Colonic mucosa (tissue), 4 donors: ENCODE results near the gene PPP1R37. TPM values are rescaled to one million over a fixed set of nuclear protein-coding genes. Genes with fewer than 3 reads are reported as not detected.

Experiments
- DNase-seq: peaks from one replicate; pipeline ENCODE4 v3.0.0-alpha.2; 2020
- H3K27ac ChIP-seq: fragments of 200-600 bp; one replicate; pipeline ENCODE4 v1.8.0; 2021
- H3K27me3 ChIP-seq: fragments of 200-600 bp; one replicate; pipeline ENCODE4 v1.8.0; 2021
- H3K36me3 ChIP-seq: fragments of 200-600 bp; one replicate; pipeline ENCODE4 v1.8.0; 2021
- H3K4me1 ChIP-seq: fragments of 200-600 bp; one replicate; pipeline ENCODE4 v1.8.0; 2021; ENCODE audit warnings: mild to moderate bottlenecking
- H3K4me3 ChIP-seq: fragments of 200-600 bp; one replicate; pipeline ENCODE4 v1.8.0; 2021
- H3K9ac ChIP-seq, 2 donors: one replicate each; pipeline ENCODE4 v1.7.0; 2013; ENCODE audit warnings: control low read depth in 2 of 2, low read depth in 2 of 2, low read length in 2 of 2
- H3K9me3 ChIP-seq: fragments of 200-600 bp; one replicate; pipeline ENCODE4 v1.8.0; 2021
- CTCF ChIP-seq: fragments of 200-600 bp; IDR thresholded peaks from one replicate; pipeline ENCODE4 v1.8.0; 2022; ENCODE audit warnings: antibody characterized with exemption, mild to moderate bottlenecking
- intact Hi-C: fragments of 100-400 bp; cut with DNase I; formaldehyde crosslinking; loops from one replicate; pipeline ENCODE4 v1.14.1; 2022
- total RNA-seq, 2 donors: library from RNA; stranded (reverse); fragmentation: NEBNext Ultra II Directional in 1 of 2; extraction: Animal tissue kit (Norgen Biotek cat#: 25700) in 1 of 2; gene quantifications; one replicate each; pipeline ENCODE4 v1.2.1, GENCODE V29; 2021
- donor health status: healthy.
- donor health status: DM: no; HTN: no; CAD: no.
- donor health status: DM: no; HTN: no; CAD: no.

The PPP1R37 gene
- total RNA-seq, 2 donors from 2014 or later = 28.2 to 46.9 TPM

- Histone ChIP-seq H3K4me3 (no peak overlapping the region), H3K4me1 (peaks cover 22% of the 10 kb centered on the region), H3K36me3 (no peaks in the 10 kb centered on the region), H3K27ac (no peak overlapping the region), H3K9me3 (no peaks in the 10 kb centered on the region), H3K27me3 (peaks cover 31% of the 10 kb centered on the region), H3K9ac (no peak overlapping the region)
- no peak for DNase-seq
- intact Hi-C loops = no loop called here
- no peak for TF ChIP-seq CTCF
Observed at GRCh38 chr19:45156011-45156630, 63.1 kb downstream of the PPP1R37 start.

GRCh38 chr19:45156751-45157150 is 63.8 kb downstream of the PPP1R37 start:
- Histone ChIP-seq H3K9me3 (no peaks in the 10 kb centered on the region), H3K9ac (peak overlapping the region in 1 of 2 donors; percentile 38), H3K4me3 (no peak overlapping the region), H3K36me3 (no peaks in the 10 kb centered on the region), H3K27me3 (peaks cover 31% of the 10 kb centered on the region), H3K4me1 (peaks cover 21% of the 10 kb centered on the region), H3K27ac (no peak overlapping the region)
- peak; percentile 36 for DNase-seq
- intact Hi-C loops = no loop called here
- no peak for TF ChIP-seq CTCF

- no peak overlapping the region for H3K9ac ChIP-seq
- H3K27me3 ChIP-seq = peaks cover 12% of the 10 kb centered on the region
- DNase-seq = no peak
- no peak overlapping the region for H3K27ac ChIP-seq
- no peaks in the 10 kb centered on the region for H3K9me3 ChIP-seq
- H3K4me1 ChIP-seq = peaks cover 2% of the 10 kb centered on the region
- TF ChIP-seq CTCF = no peak
- no peak overlapping the region for H3K4me3 ChIP-seq
- intact Hi-C loops = no loop called here
- H3K36me3 ChIP-seq = no peaks in the 10 kb centered on the region
Observed at GRCh38 chr19:45158503-45159209, 65.7 kb downstream of the PPP1R37 start.

GRCh38 chr19:45159210-45159970 is 66.4 kb downstream of the PPP1R37 start:
- H3K4me3 ChIP-seq = no peak overlapping the region
- peaks cover 6% of the 10 kb centered on the region for H3K27me3 ChIP-seq
- intact Hi-C loops = no loop called here
- H3K9ac ChIP-seq = no peak overlapping the region
- no peaks in the 10 kb centered on the region for H3K36me3 ChIP-seq
- TF ChIP-seq CTCF = no peak
- no peak overlapping the region for H3K27ac ChIP-seq
- no peak for DNase-seq
- H3K9me3 ChIP-seq = no peaks in the 10 kb centered on the region
- peaks cover under 1% of the 10 kb centered on the region for H3K4me1 ChIP-seq

GRCh38 chr19:45159971-45160324 is 67.0 kb downstream of the PPP1R37 start:
- Histone ChIP-seq H3K36me3 (no peaks in the 10 kb centered on the region), H3K27me3 (peaks cover 6% of the 10 kb centered on the region), H3K4me3 (no peak overlapping the region), H3K4me1 (peaks cover 6% of the 10 kb centered on the region), H3K9me3 (no peaks in the 10 kb centered on the region), H3K27ac (no peak overlapping the region), H3K9ac (no peak overlapping the region)
- no peak for DNase-seq
- intact Hi-C loops = no loop called here
- no peak for TF ChIP-seq CTCF
